ENCODE results near the gene VWC2.
A peak's percentile ranks its signal among the peaks of the same experiment; 100 is the strongest.
"Not testable (repeated sequence)": the region's sequence is repeated elsewhere in the genome, so short reads cannot be mapped to it uniquely, and the experiment has no call there.

VWC2 gene

GRCh38 chr7:49840751-49841405 lies 67.4 kb downstream of the VWC2 start:
- TF ChIP-seq CTCF (IDR thresholded peaks at IDR 0.05; ENCODE audit: insufficient read depth, low read depth, low read length, missing control alignments): no peak
- no peak for DNase-seq (ENCODE audit: low read depth)
- no peak overlapping the region for H3K4me3 ChIP-seq (ENCODE audit: low read depth, low read length)

GRCh38 chr7:49845626-49846025 lies 72.2 kb downstream of the VWC2 start:
- TF ChIP-seq CTCF (IDR thresholded peaks at IDR 0.05; ENCODE audit: insufficient read depth, low read depth, low read length, missing control alignments): no peak

GRCh38 chr7:49848211-49848841 lies 74.9 kb downstream of the VWC2 start:
- no peak for TF ChIP-seq CTCF (IDR thresholded peaks at IDR 0.05; ENCODE audit: insufficient read depth, low read depth, low read length, missing control alignments)
- H3K4me3 ChIP-seq (ENCODE audit: low read depth, low read length): no peak overlapping the region
- no peak for DNase-seq (ENCODE audit: low read depth)

More at GRCh38 chr7:49845626-49846025, 72.2 kb downstream of the VWC2 start:
- DNase-seq (ENCODE audit: low read depth): no peak
- no peak overlapping the region for H3K4me3 ChIP-seq (ENCODE audit: low read depth, low read length)

GRCh38 chr7:49850921-49851613 lies 77.6 kb downstream of the VWC2 start:
- no peak for DNase-seq (ENCODE audit: low read depth)
- no peak overlapping the region for H3K4me3 ChIP-seq (ENCODE audit: low read depth, low read length)
- no peak for TF ChIP-seq CTCF (IDR thresholded peaks at IDR 0.05; ENCODE audit: insufficient read depth, low read depth, low read length, missing control alignments)

- H3K4me3 ChIP-seq (ENCODE audit: low read depth, low read length); DNase-seq (ENCODE audit: low read depth): not testable (repeated sequence)
Observed at GRCh38 chr7:49851614-49851934, 78.1 kb downstream of the VWC2 start.

- DNase-seq (ENCODE audit: low read depth): peak; percentile 64
- TF ChIP-seq CTCF (IDR thresholded peaks at IDR 0.05; ENCODE audit: insufficient read depth, low read depth, low read length, missing control alignments): peak; percentile 89
- H3K4me3 ChIP-seq (ENCODE audit: low read depth, low read length): no peak overlapping the region
Observed at GRCh38 chr7:49852619-49853462, 79.4 kb downstream of the VWC2 start.

Measured in GM12865 (cell line).